Hepatocyte (in vitro differentiated cells): ENCODE data around the gene BACH2. TPM values are rescaled to one million over a fixed set of nuclear protein-coding genes. Genes with fewer than 3 reads are reported as not detected.

Experiments used
- DNase-seq: peaks from one replicate; pipeline ENCODE4 v3.0.0-alpha.2; 2016; ENCODE audit warnings: low spot score
- H2AFZ ChIP-seq: fragments of 200-600 bp; sonication (generic); 2 replicates; pipeline ENCODE4 v1.6.0; 2016; ENCODE audit warnings: antibody characterized with exemption, mild to moderate bottlenecking
- H3K27ac ChIP-seq: fragments of 200-600 bp; sonication (generic); 2 replicates; pipeline ENCODE4 v1.5.1; 2016; ENCODE audit warnings: mild to moderate bottlenecking
- H3K27me3 ChIP-seq: fragments of 200-600 bp; sonication (generic); 2 replicates; pipeline ENCODE4 v1.6.1; 2016
- H3K36me3 ChIP-seq: fragments of 200-600 bp; sonication (generic); replicated peaks from 2 replicates; pipeline ENCODE4 v1.5.1; 2016; ENCODE audit warnings: low read depth; ENCODE audit not compliant: insufficient read depth
- H3K4me1 ChIP-seq: fragments of 200-600 bp; sonication (generic); 2 replicates; pipeline ENCODE4 v1.5.1; 2016; ENCODE audit warnings: mild to moderate bottlenecking, moderate library complexity; ENCODE audit not compliant: insufficient read depth
- H3K4me2 ChIP-seq: fragments of 200-600 bp; sonication (generic); 2 replicates; pipeline ENCODE4 v1.6.0; 2016
- H3K4me3 ChIP-seq: fragments of 200-600 bp; sonication (generic); 2 replicates; pipeline ENCODE4 v1.5.1; 2016; ENCODE audit warnings: mild to moderate bottlenecking
- H3K79me2 ChIP-seq: fragments of 200-600 bp; sonication (generic); 2 replicates; pipeline ENCODE4 v1.6.0; 2017; ENCODE audit warnings: mild to moderate bottlenecking
- H3K9me2 ChIP-seq: fragments of 200-600 bp; sonication (generic); replicated peaks from 2 replicates; pipeline ENCODE4 v1.6.0; 2017; ENCODE audit warnings: mild to moderate bottlenecking; ENCODE audit not compliant: insufficient read depth
- H3K9me3 ChIP-seq: fragments of 200-600 bp; sonication (generic); 2 replicates; pipeline ENCODE4 v1.5.1; 2016; ENCODE audit warnings: low read depth, mild to moderate bottlenecking
- H4K20me1 ChIP-seq: fragments of 200-600 bp; sonication (generic); 2 replicates; pipeline ENCODE4 v1.6.0; 2016; ENCODE audit warnings: mild to moderate bottlenecking; ENCODE audit not compliant: insufficient read depth, poor library complexity, severe bottlenecking
- CTCF ChIP-seq: fragments of 200-600 bp; sonication (generic); IDR thresholded peaks from 2 replicates; pipeline ENCODE4 v1.5.1; 2016; ENCODE audit warnings: antibody characterized with exemption, mild to moderate bottlenecking; ENCODE audit not compliant: poor library complexity
- EZH2 ChIP-seq: fragments of 200-600 bp; sonication (generic); IDR thresholded peaks from 2 replicates; pipeline ENCODE4 v1.6.1; 2016; ENCODE audit warnings: antibody characterized with exemption, mild to moderate bottlenecking, borderline replicate concordance
- EZH2phosphoT487 ChIP-seq: fragments of 200-600 bp; sonication (generic); IDR thresholded peaks from one replicate; pipeline ENCODE4 v1.6.1; 2018; ENCODE audit warnings: antibody characterized with exemption, mild to moderate bottlenecking, low read depth, moderate library complexity; ENCODE audit not compliant: unreplicated experiment, severe bottlenecking
- WGBS: methylation state at CpG from one replicate; pipeline ENCODE4 v1.1.6; 2016; ENCODE audit warnings: low lambda C conversion rate; ENCODE audit errors: missing lambda C conversion rate; 5-methylcytosine and 5-hydroxymethylcytosine counted together
- polyA plus RNA-seq: library from polyadenylated mRNA; unstranded; fragments of >200 nt; fragmentation: Nextera tagmentation; extraction: Ambion mirVana; gene quantifications from 2 replicates; pipeline ENCODE4 v1.2.1, GENCODE V29; 2016
- total RNA-seq: library from RNA; depleted of rRNA; stranded (reverse); fragments of >200 nt; gene quantifications from 2 replicates; pipeline ENCODE4 v1.2.3, GENCODE V29; 2014

The BACH2 gene
- total and polyA plus RNA-seq, 2 experiments from 2014 or later = 2.3 to 2.6 TPM

- WGBS = 91% methylated on average over 4 of the region's 4 CpGs
- no peak for DNase-seq
- peaks cover 23% of the 10 kb centered on the region for H3K4me1 ChIP-seq
- H3K9me2 ChIP-seq = no peaks in the 10 kb centered on the region
- H3K36me3 ChIP-seq = no peaks in the 10 kb centered on the region
- no peak overlapping the region for H3K27ac ChIP-seq
- TF ChIP-seq EZH2 (no peak), EZH2phosphoT487 (no peak), CTCF (no peak)
- H2AFZ ChIP-seq = no peak overlapping the region
- H3K4me3 ChIP-seq = no peak overlapping the region
- H3K4me2 ChIP-seq = no peak overlapping the region
- H3K27me3 ChIP-seq = no peaks in the 10 kb centered on the region
- no peaks in the 10 kb centered on the region for H3K79me2 ChIP-seq
- no peaks in the 10 kb centered on the region for H3K9me3 ChIP-seq
- H4K20me1 ChIP-seq = no peaks in the 10 kb centered on the region
Observed at GRCh38 chr6:90193359-90193758, 103.3 kb downstream of the BACH2 start.

DNA sequence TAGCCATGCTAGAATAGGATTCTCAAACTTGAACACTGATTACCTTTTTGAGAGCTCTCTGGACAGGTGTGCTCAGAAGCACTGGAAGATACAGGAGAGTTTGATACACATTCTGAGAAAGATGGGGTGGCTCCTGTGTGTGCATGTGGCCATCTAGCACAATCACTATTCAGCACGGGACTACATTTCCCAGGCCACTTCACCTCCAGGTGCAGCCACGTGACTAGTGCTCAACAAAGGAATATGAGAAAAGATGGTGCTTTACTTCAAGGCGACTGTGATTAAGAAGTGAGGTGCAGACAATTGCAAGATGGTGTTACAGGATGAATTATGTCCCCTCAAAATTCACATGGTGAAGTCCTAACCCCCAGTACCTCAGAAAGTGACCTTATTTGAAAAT lies 103.8 kb downstream of the BACH2 start:
- no peaks in the 10 kb centered on the region for H3K9me3 ChIP-seq
- H3K4me2 ChIP-seq = no peak overlapping the region
- 94% methylated on average over 3 of the region's 3 CpGs for WGBS
- no peaks in the 10 kb centered on the region for H3K36me3 ChIP-seq
- H3K9me2 ChIP-seq = no peaks in the 10 kb centered on the region
- no peak overlapping the region for H3K27ac ChIP-seq
- H3K4me1 ChIP-seq = peaks cover 23% of the 10 kb centered on the region
- no peaks in the 10 kb centered on the region for H4K20me1 ChIP-seq
- no peak for DNase-seq
- no peak overlapping the region for H2AFZ ChIP-seq
- H3K27me3 ChIP-seq = no peaks in the 10 kb centered on the region
- TF ChIP-seq EZH2phosphoT487 = no peak
- TF ChIP-seq EZH2 = no peak
- H3K79me2 ChIP-seq = no peaks in the 10 kb centered on the region
- H3K4me3 ChIP-seq = no peak overlapping the region

- H3K36me3 ChIP-seq = no peaks in the 10 kb centered on the region
- 83% methylated on average over 5 of the region's 5 CpGs for WGBS
- no peaks in the 10 kb centered on the region for H3K27me3 ChIP-seq
- H2AFZ ChIP-seq = no peak overlapping the region
- H3K27ac ChIP-seq = no peak overlapping the region
- no peaks in the 10 kb centered on the region for H4K20me1 ChIP-seq
- H3K4me1 ChIP-seq = peaks cover 24% of the 10 kb centered on the region
- TF ChIP-seq EZH2 = no peak
- no peak for TF ChIP-seq EZH2phosphoT487
- no peak for TF ChIP-seq CTCF
- no peaks in the 10 kb centered on the region for H3K79me2 ChIP-seq
- H3K4me2 ChIP-seq = no peak overlapping the region
- H3K9me2 ChIP-seq = no peaks in the 10 kb centered on the region
- DNase-seq = no peak
- H3K4me3 ChIP-seq = no peak overlapping the region
- H3K9me3 ChIP-seq = no peaks in the 10 kb centered on the region
Observed at GRCh38 chr6:90190752-90191395, 105.8 kb downstream of the BACH2 start.

DNA sequence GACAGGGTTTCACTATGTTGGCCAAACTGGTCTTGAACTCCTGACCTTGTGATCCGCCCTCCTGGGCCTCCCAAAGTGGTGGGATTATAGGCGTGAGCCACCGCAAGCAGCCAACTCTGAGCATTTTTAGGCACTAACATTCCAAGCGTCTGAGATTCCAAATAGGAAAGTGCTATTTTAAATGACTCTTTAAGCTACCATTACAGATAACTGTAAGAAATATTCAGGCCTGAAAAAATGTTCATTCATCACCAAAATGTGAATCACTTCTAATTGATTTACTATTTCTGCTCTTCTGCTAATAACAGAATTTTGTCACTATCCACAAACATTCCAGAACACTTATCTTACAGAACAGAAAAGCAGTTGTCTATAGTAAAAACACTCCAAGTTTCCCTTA lies 106.5 kb downstream of the BACH2 start:
- 79% methylated on average over 4 of the region's 4 CpGs for WGBS

More for the DNA sequence above, 106.5 kb downstream of the BACH2 start:
- Histone ChIP-seq H4K20me1 (no peaks in the 10 kb centered on the region), H3K9me3 (no peaks in the 10 kb centered on the region), H3K27me3 (no peaks in the 10 kb centered on the region), H2AFZ (no peak overlapping the region), H3K4me1 (peaks cover 18% of the 10 kb centered on the region), H3K79me2 (no peaks in the 10 kb centered on the region), H3K9me2 (no peaks in the 10 kb centered on the region), H3K4me2 (no peak overlapping the region), H3K4me3 (no peak overlapping the region), H3K27ac (no peak overlapping the region), H3K36me3 (no peaks in the 10 kb centered on the region)
- DNase-seq = no peak
- TF ChIP-seq CTCF (no peak), EZH2 (no peak), EZH2phosphoT487 (no peak)
